Measurements from ENCODE around the gene IDUA. TPM values are rescaled to one million over a fixed set of nuclear protein-coding genes. Genes with fewer than 3 reads are reported as not detected.

IDUA gene
- total RNA-seq, 1 experiment from 2014 or later = 35.0 TPM

- intact Hi-C loops (cut with micrococcal nuclease) = no loop called here
- CTCF ChIA-PET = no interaction called here
- DNase-seq (ENCODE audit: unreplicated experiment) = no peak
- Mint-ChIP-seq H3K36me3 (ENCODE audit: insufficient read depth, unreplicated experiment) (peaks cover 20% of the 10 kb centered on the region), H3K4me3 (ENCODE audit: unreplicated experiment) (no peak overlapping the region), H3K9me3 (ENCODE audit: unreplicated experiment) (no peaks in the 10 kb centered on the region), H3K4me1 (ENCODE audit: insufficient read depth, unreplicated experiment) (no peaks in the 10 kb centered on the region), H3K27ac (ENCODE audit: low read depth, unreplicated experiment) (no peak overlapping the region), H3K27me3 (ENCODE audit: insufficient read depth, unreplicated experiment) (no peaks in the 10 kb centered on the region)
- BruUV-seq (replicated peaks) = no TSS peak
- no peak for TF ChIP-seq CTCF (IDR thresholded peaks at IDR 0.05; ENCODE audit: unreplicated experiment)
- POLR2A ChIA-PET = no interaction called here
Observed at GRCh38 chr4:958314-958665, 28.6 kb upstream of the IDUA start.

GRCh38 chr4:958696-959337, 28.0 kb upstream of the IDUA start:
- POLR2A ChIA-PET = interaction anchor here (0.5 kb wide), 1 partner anchor 181 kb away, joined by 3 read pairs; no protein-coding TSS in a partner anchor
- DNase-seq (ENCODE audit: unreplicated experiment) = no peak
- H3K27ac Mint-ChIP-seq (ENCODE audit: low read depth, unreplicated experiment) = no peak overlapping the region
- H3K4me1 Mint-ChIP-seq (ENCODE audit: insufficient read depth, unreplicated experiment) = no peaks in the 10 kb centered on the region
- intact Hi-C loops (cut with micrococcal nuclease) = no loop called here
- CTCF ChIA-PET = no interaction called here
- no peaks in the 10 kb centered on the region for H3K9me3 Mint-ChIP-seq (ENCODE audit: unreplicated experiment)
- no peak overlapping the region for H3K4me3 Mint-ChIP-seq (ENCODE audit: unreplicated experiment)
- TF ChIP-seq CTCF (IDR thresholded peaks at IDR 0.05; ENCODE audit: unreplicated experiment) = no peak
- H3K27me3 Mint-ChIP-seq (ENCODE audit: insufficient read depth, unreplicated experiment) = no peaks in the 10 kb centered on the region
- peaks cover 20% of the 10 kb centered on the region for H3K36me3 Mint-ChIP-seq (ENCODE audit: insufficient read depth, unreplicated experiment)
- BruUV-seq (replicated peaks) = no TSS peak

- intact Hi-C loops (cut with micrococcal nuclease) = no loop called here
- no peak for DNase-seq (ENCODE audit: unreplicated experiment)
- H3K27me3 Mint-ChIP-seq (ENCODE audit: insufficient read depth, unreplicated experiment) = no peaks in the 10 kb centered on the region
- H3K4me1 Mint-ChIP-seq (ENCODE audit: insufficient read depth, unreplicated experiment) = no peaks in the 10 kb centered on the region
- H3K4me3 Mint-ChIP-seq (ENCODE audit: unreplicated experiment) = no peak overlapping the region
- ChIA-PET CTCF (interaction anchor here (0.6 kb wide), 1 partner anchor 121 kb away, joined by 3 read pairs; no protein-coding TSS in a partner anchor), POLR2A (interaction anchor here (0.5 kb wide), 1 partner anchor 181 kb away, joined by 3 read pairs; no protein-coding TSS in a partner anchor)
- peaks cover 20% of the 10 kb centered on the region for H3K36me3 Mint-ChIP-seq (ENCODE audit: insufficient read depth, unreplicated experiment)
- no peak for TF ChIP-seq CTCF (IDR thresholded peaks at IDR 0.05; ENCODE audit: unreplicated experiment)
- no peaks in the 10 kb centered on the region for H3K9me3 Mint-ChIP-seq (ENCODE audit: unreplicated experiment)
- H3K27ac Mint-ChIP-seq (ENCODE audit: low read depth, unreplicated experiment) = no peak overlapping the region
- BruUV-seq (replicated peaks) = no TSS peak
Observed at GRCh38 chr4:959338-960139, 27.3 kb upstream of the IDUA start.

- no peaks in the 10 kb centered on the region for H3K27me3 Mint-ChIP-seq (ENCODE audit: insufficient read depth, unreplicated experiment)
- ChIA-PET POLR2A (no interaction called here), CTCF (interaction anchor here (0.6 kb wide), 1 partner anchor 120 kb away, joined by 3 read pairs; no protein-coding TSS in a partner anchor)
- intact Hi-C loops (cut with micrococcal nuclease) = no loop called here
- TF ChIP-seq CTCF (IDR thresholded peaks at IDR 0.05; ENCODE audit: unreplicated experiment) = no peak
- H3K4me1 Mint-ChIP-seq (ENCODE audit: insufficient read depth, unreplicated experiment) = no peaks in the 10 kb centered on the region
- DNase-seq (ENCODE audit: unreplicated experiment) = no peak
- H3K27ac Mint-ChIP-seq (ENCODE audit: low read depth, unreplicated experiment) = no peak overlapping the region
- H3K9me3 Mint-ChIP-seq (ENCODE audit: unreplicated experiment) = no peaks in the 10 kb centered on the region
- H3K4me3 Mint-ChIP-seq (ENCODE audit: unreplicated experiment) = no peak overlapping the region
- BruUV-seq (replicated peaks) = no TSS peak
- peaks cover 20% of the 10 kb centered on the region for H3K36me3 Mint-ChIP-seq (ENCODE audit: insufficient read depth, unreplicated experiment)
Observed at GRCh38 chr4:960140-960635, 26.7 kb upstream of the IDUA start.

Measured in MCF 10A (cell line).